Measurements from ENCODE around the gene USH2A. TPM values are rescaled to one million over a fixed set of nuclear protein-coding genes. Genes with fewer than 3 reads are reported as not detected.
"Not testable (repeated sequence)": the region's sequence is repeated elsewhere in the genome, so short reads cannot be mapped to it uniquely, and the experiment has no call there.

The USH2A gene
- total RNA-seq, 1 donor from 2014 or later: not detected

- no peak for TF ChIP-seq CTCF (IDR thresholded peaks at IDR 0.05)
- H3K27me3 ChIP-seq (ENCODE audit: low read depth): no peaks in the 10 kb centered on the region
- no peak overlapping the region for H3K27ac ChIP-seq
- ATAC-seq (no peak), DNase-seq (no peak)
- no peaks in the 10 kb centered on the region for H3K36me3 ChIP-seq
- no peaks in the 10 kb centered on the region for H3K4me1 ChIP-seq
- no peak overlapping the region for H3K4me3 ChIP-seq
- H3K9me3 ChIP-seq: no peaks in the 10 kb centered on the region
- intact Hi-C loops (cut with DNase I): no loop called here
Observed at GRCh38 chr1:216368249-216368648, 55.0 kb downstream of the USH2A start.

DNA sequence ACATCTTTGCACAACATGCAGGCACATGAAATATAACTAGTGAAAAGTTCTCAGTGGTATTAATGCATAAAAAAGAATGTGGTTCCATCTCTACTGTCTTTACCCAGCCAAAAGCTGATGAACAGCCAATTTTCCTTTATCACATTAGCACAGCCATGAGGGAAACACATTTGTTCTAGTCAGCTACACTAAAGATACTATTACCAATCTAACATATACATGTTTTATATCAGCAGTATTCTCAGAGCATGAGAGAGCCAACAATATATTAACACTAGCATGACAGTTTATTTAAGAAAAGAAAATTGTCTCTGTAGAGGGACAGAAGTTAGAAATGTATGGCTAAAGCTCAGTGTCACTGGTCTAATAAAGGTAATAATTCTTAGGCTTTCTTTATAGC is 56.3 kb downstream of the USH2A start:
- H3K27ac ChIP-seq: no peak overlapping the region
- H3K4me3 ChIP-seq: no peak overlapping the region
- TF ChIP-seq CTCF (IDR thresholded peaks at IDR 0.05): no peak
- no peaks in the 10 kb centered on the region for H3K9me3 ChIP-seq
- no peaks in the 10 kb centered on the region for H3K27me3 ChIP-seq (ENCODE audit: low read depth)
- DNase-seq (no peak), ATAC-seq (no peak)
- no peaks in the 10 kb centered on the region for H3K36me3 ChIP-seq
- no peaks in the 10 kb centered on the region for H3K4me1 ChIP-seq
- intact Hi-C loops (cut with DNase I): no loop called here

DNA sequence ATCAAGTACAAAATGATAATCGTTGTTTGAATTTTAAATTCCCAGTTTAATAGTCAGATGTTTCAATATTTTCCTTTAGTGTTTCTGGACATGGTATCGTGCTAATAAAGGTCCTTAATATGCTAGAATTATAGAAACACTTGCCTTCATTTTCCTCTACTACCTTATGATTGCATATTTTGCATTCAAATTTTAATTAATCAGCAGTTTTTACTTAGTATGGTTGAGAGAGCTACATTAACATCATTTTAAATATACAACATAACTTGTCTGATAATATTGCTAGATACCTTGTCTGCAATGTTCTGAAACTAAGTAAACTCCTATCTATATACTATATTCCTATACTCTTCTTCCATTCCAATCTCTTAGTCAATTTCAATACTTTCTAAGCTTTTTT is 66.3 kb downstream of the USH2A start:
- H3K36me3 ChIP-seq: no peaks in the 10 kb centered on the region
- H3K4me3 ChIP-seq: no peak overlapping the region
- intact Hi-C loops (cut with DNase I): no loop called here
- H3K27ac ChIP-seq: no peak overlapping the region
- H3K27me3 ChIP-seq (ENCODE audit: low read depth): no peaks in the 10 kb centered on the region
- DNase-seq: no peak
- TF ChIP-seq CTCF (IDR thresholded peaks at IDR 0.05): no peak
- H3K9me3 ChIP-seq: no peaks in the 10 kb centered on the region
- no peak for ATAC-seq
- no peaks in the 10 kb centered on the region for H3K4me1 ChIP-seq

GRCh38 chr1:216350186-216350585 is 73.1 kb downstream of the USH2A start:
- no peak overlapping the region for H3K27ac ChIP-seq
- no peak for TF ChIP-seq CTCF (IDR thresholded peaks at IDR 0.05)
- ATAC-seq (no peak), DNase-seq (no peak)
- H3K4me1 ChIP-seq: no peaks in the 10 kb centered on the region
- no peaks in the 10 kb centered on the region for H3K36me3 ChIP-seq
- no peaks in the 10 kb centered on the region for H3K27me3 ChIP-seq (ENCODE audit: low read depth)
- no peaks in the 10 kb centered on the region for H3K9me3 ChIP-seq
- intact Hi-C loops (cut with DNase I): no loop called here
- H3K4me3 ChIP-seq: no peak overlapping the region

DNA sequence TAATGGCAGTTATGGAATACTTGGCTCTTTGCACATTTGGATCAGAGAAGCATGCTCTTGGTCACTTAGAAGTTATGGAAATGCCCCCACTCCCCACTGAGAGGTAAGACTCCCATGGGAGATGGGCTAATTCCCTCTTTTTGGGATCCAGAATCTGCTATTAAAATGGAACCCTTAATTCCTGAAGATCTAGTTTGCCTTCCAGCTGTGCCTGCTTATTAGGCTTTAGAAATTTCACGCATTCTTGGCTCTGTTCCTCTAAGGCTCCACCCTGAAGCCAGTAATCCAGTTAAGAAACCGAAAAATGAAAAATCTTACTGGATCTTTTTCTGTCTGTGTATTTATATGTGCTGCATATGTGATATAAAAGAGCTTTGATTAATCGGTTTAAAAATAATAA is 76.7 kb downstream of the USH2A start:
- no peaks in the 10 kb centered on the region for H3K9me3 ChIP-seq
- DNase-seq: no peak
- no peak for TF ChIP-seq CTCF (IDR thresholded peaks at IDR 0.05)
- H3K27me3 ChIP-seq (ENCODE audit: low read depth): no peaks in the 10 kb centered on the region
- H3K4me3 ChIP-seq: no peak overlapping the region
- no peaks in the 10 kb centered on the region for H3K36me3 ChIP-seq
- no peak overlapping the region for H3K27ac ChIP-seq
- ATAC-seq: no peak
- intact Hi-C loops (cut with DNase I): no loop called here
- H3K4me1 ChIP-seq: no peaks in the 10 kb centered on the region

GRCh38 chr1:216340542-216340941 is 82.7 kb downstream of the USH2A start:
- ATAC-seq; H3K27ac ChIP-seq; H3K27me3 ChIP-seq (ENCODE audit: low read depth); intact Hi-C loops (cut with DNase I); H3K4me3 ChIP-seq; H3K4me1 ChIP-seq; H3K36me3 ChIP-seq; DNase-seq; H3K9me3 ChIP-seq: not testable (repeated sequence)

Data from lower lobe of right lung (tissue), 2 donors.